ENCODE measurements around the gene AKR1C8.

- TF ChIP-seq CTCF (IDR thresholded peaks at IDR 0.05) (no peak), POLR2A (IDR thresholded peaks at IDR 0.05) (no peak)
Measured at GRCh38 chr10:5188358-5188757, 3.4 kb upstream of the AKR1C8 start.

Measured in Peyer's patch (tissue), 4 donors.